GM19395 (cell line): ENCODE results near the gene MEF2C.
"Not testable (repeated sequence)": the region's sequence is repeated elsewhere in the genome, so short reads cannot be mapped to it uniquely, and the experiment has no call there.

Source experiments
- ATAC-seq: cut with Tn5 transposase; IDR thresholded peaks from one replicate; pipeline ENCODE4 v1.9.1; 2021; ENCODE audit warnings: mild to moderate bottlenecking, moderate library complexity; ENCODE audit not compliant: unreplicated experiment

Gene MEF2C

DNA sequence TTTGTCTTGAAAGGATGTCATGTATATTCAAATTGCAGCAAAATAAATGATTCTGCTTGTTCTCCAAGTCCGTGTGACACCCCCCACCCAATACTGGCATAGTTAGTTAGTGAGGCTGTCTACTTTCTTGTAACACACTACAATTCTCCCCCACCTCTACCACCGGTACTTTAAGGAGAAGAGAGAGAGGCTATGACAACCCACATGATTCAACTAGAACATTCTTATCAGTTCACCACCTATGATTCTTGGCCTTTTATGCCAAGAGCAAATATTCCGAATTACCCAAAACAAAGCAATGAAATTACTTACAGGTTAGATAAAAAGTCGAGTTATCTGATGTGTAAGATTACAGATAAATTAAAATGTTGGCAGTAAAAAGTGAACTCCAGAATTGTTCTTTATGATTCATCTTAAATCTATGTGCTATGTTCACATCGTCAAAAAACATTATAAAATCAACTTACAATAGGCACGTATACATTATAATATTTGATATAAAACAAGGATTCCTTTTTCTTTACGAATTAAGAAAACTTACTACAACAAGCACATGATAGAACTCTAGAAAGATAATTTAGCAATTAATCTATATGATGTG lies 14.4 kb downstream of the MEF2C start:
- no peak for ATAC-seq

DNA sequence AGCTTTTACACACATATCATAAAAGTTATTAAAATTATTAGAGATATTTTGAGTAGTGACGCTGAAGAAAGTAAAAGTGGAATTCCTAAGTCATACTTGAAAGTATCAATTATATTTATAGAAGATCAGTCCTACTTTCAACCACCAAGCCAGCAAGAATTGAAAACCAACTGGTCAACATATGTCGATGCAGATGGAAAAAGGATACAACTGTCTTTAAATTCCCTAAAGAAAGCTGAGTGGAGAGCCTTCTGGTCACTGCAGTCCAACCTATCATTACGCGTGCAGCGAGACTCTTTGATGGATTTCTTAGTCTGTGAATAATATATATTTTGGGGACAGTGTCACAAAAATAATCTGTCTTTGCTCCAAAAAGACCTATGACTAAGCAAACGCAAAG lies 15.3 kb downstream of the MEF2C start:
- ATAC-seq, result no peak

- no peak for ATAC-seq
Measured at GRCh38 chr5:88863523-88863922, 19.5 kb downstream of the MEF2C start.

GRCh38 chr5:88862547-88863175 lies 20.3 kb downstream of the MEF2C start:
- no peak for ATAC-seq

GRCh38 chr5:88861231-88861630 lies 21.8 kb downstream of the MEF2C start:
- ATAC-seq, result no peak

DNA sequence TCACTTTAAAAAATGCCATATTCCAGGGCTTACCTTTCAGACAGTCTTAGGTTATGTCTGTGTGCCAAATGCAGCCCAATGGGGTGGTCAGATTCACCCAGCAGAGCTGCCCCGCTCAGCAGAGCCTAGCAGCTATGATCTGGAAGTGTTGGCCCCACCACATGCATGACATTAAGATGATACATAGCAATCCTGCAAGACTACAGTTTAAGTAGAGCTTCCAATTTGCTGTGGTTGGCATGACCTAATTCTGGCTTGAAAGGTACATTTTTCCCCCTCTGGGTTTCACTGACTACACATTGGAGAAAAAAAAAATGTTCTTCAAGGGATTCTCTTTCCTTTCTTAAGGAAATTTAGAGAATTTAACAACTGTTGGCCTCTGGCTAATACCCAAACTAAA lies 22.5 kb downstream of the MEF2C start:
- no peak for ATAC-seq

GRCh38 chr5:88858392-88858791 lies 24.6 kb downstream of the MEF2C start:
- ATAC-seq, result no peak

DNA sequence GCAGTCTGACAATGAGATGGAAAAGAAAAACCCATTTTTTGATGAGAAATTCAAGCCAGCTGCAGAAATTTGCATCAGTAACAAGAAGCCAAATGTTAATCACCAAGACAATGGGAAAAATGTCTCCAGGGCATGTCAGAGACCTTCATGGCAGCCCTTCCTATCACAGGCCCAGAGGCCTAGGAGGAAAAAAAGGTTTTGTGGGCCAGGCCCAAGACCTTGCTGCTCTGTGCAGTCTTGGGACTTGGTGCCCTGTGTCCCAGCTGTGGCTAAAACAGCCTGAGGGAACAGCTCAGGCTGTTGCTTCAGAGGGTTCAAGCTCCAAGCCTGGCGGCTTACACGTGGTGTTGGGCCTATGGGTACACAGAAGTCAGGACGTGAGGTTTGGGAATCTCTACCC lies 26.6 kb downstream of the MEF2C start:
- not testable (repeated sequence) for ATAC-seq

GRCh38 chr5:88854769-88855168 lies 28.2 kb downstream of the MEF2C start:
- ATAC-seq, result no peak

- no peak for ATAC-seq
Measured at GRCh38 chr5:88847420-88847819, 35.6 kb downstream of the MEF2C start.

DNA sequence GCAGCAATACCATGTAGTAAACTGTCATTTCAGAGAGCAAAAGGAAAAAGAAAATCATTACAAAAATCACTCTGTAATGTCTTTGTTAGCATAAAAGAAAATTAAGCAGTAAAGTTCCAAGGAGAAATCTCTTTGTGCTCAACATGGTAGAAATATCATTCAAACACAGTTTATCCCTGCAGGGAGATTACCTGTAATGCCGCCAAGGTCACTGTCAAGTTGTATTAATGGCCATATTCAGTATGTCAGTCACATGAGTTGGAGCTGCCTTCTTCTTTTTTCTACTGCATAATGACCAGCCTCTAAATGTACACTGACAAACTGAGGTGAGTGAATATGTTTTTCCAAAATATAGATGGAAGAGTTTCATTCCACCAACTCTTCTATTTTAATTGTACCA lies 36.5 kb downstream of the MEF2C start:
- no peak for ATAC-seq

GRCh38 chr5:88845081-88845697 lies 37.8 kb downstream of the MEF2C start:
- ATAC-seq, result peak; percentile 90

DNA sequence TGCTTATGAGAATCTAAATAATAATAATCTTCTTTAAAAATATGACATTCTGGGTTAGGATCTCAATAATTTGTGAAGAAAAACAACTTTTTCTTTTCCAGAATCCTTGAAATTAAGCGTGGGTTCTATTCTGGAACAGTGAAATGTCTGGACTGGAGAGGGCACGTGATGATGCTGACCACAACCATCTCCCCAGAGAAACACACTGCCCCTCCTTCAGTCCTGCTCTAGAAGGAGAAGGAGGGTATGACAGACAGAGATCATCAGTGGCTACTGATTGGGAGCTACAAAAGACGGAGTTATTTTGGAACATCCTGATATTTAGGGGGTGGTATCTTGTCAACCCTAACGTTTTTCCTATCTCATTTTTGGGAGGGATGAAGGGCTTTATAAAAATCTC lies 40.2 kb downstream of the MEF2C start:
- no peak for ATAC-seq

- no peak for ATAC-seq
Measured at GRCh38 chr5:88841212-88841611, 41.8 kb downstream of the MEF2C start.

DNA sequence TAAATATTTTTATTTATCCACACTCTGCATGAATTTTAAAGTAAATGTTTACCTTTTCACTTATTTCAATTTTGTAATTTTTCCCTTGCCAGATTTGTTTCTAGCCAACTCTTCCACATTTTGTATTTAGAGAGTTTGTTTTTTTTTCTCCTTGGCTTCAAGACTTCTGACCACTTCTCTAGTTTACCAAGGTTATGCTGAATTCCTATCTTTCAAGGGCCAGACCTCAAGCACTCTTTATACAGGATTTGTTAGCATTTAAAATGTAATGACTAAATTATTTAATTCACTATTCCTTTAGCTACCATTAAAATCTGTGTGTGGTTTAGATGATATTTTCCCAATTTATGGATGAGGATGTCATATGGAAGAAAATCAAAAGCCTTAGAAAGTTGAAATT lies 42.5 kb downstream of the MEF2C start:
- ATAC-seq, result no peak

GRCh38 chr5:88839238-88839637 lies 43.7 kb downstream of the MEF2C start:
- ATAC-seq, result no peak

GRCh38 chr5:88838500-88838899 lies 44.5 kb downstream of the MEF2C start:
- no peak for ATAC-seq

DNA sequence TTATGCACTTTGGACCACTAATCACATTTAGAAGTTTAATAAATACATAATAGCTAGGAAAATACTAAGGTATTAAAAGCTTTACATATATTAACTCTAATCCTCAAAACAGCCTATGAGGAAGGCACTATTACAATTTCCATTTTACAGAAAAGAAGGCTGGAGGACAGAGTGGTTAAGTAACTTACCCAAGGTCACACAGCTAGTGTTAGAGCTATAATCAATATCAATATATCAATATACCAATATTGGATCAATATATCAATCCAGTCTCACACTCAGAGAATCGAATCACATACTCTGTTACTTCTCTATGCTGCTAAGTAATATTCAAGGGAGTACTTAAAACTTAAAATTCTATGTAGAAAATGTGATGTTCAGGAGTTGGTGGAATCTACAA lies 45.2 kb downstream of the MEF2C start:
- no peak for ATAC-seq

- ATAC-seq, result no peak
Measured at GRCh38 chr5:88837222-88837621, 45.8 kb downstream of the MEF2C start.

GRCh38 chr5:88836195-88836838 lies 46.7 kb downstream of the MEF2C start:
- no peak for ATAC-seq

DNA sequence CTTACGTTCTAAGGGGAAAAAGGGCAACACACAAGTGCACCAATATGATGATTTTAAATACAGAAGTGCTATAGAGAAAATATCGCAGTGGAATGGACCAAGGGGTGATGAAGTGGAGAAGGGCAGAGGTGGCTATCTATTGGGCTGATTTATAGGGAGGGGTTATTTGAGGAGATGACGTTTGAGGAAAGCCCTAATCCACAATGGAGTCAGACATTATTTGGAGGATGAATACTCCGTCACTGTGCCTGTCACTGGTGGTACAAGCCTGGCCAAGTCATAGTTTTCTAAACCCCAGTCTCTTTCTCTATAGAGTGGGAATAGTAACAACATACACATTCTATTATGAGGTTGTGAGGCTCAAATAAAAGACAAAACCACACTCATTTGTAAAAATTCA lies 48.5 kb downstream of the MEF2C start:
- ATAC-seq, result no peak

DNA sequence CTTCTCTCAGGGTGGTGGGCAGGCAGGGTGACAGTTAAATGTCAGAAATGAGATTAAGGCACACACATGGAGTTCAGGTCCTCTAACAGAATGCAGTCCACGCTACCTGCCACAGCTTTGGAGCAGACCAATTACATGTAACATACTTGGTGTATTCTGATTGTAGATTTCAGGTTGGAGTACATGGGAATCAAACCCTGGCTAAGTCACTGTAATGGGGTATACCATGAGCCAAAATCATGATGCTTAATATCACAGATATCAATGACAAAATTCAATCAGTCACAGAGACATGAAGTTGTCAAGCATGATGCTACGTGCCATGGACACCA lies 48.9 kb downstream of the MEF2C start:
- no peak for ATAC-seq
